Astrocyte of the spinal cord (primary cell): Measurements from ENCODE around the gene RDX.
A peak's percentile ranks its signal among the peaks of the same experiment; 100 is the strongest.

Source experiments
- DNase-seq: peaks from one replicate; pipeline ENCODE4 v3.0.0; 2011; ENCODE audit warnings: low read depth, low spot score
- H3K4me3 ChIP-seq: 2 replicates; pipeline ENCODE4 v1.5.1; 2011; ENCODE audit warnings: low read depth, mild to moderate bottlenecking, low read length, moderate library complexity
- in situ Hi-C: cut with HindIII; loops from 2 replicates; pipeline ENCODE4 v1.10.0; 2017; ENCODE audit warnings: low sequenced_read_pairs
- TF ChIP-seq, protein P1 (sequence below): IDR thresholded peaks from 2 replicates; pipeline ENCODE4 v1.5.1; 2012; ENCODE audit warnings: low read depth, mild to moderate bottlenecking, low read length, inconsistent platforms

The RDX gene

DNA sequence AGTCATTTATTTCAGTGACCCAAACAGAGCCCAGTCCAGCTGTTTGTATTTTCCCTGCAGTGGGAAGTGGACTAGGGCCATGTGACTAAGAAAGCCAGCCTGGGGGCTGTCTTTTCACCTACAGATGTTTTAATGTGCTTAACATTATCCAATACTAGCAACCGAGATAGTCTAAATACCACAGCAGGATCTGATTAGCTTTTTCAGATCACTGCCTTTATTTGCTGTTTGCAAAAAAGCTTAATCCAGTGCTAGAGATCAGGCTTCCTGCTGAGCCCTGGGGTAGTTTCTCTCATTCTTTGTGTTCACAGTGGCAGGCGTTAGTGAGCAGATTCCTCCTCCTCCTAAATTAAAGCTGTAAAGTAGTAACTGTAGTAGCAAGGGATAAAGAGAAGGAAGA, 168.3 kb downstream of the RDX start:
- peak; percentile 47 for DNase-seq
- no peak overlapping the region for H3K4me3 ChIP-seq
- in situ Hi-C loops: no loop called here
- TF ChIP-seq, protein P1, sequence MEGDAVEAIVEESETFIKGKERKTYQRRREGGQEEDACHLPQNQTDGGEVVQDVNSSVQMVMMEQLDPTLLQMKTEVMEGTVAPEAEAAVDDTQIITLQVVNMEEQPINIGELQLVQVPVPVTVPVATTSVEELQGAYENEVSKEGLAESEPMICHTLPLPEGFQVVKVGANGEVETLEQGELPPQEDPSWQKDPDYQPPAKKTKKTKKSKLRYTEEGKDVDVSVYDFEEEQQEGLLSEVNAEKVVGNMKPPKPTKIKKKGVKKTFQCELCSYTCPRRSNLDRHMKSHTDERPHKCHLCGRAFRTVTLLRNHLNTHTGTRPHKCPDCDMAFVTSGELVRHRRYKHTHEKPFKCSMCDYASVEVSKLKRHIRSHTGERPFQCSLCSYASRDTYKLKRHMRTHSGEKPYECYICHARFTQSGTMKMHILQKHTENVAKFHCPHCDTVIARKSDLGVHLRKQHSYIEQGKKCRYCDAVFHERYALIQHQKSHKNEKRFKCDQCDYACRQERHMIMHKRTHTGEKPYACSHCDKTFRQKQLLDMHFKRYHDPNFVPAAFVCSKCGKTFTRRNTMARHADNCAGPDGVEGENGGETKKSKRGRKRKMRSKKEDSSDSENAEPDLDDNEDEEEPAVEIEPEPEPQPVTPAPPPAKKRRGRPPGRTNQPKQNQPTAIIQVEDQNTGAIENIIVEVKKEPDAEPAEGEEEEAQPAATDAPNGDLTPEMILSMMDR: no peak

DNA sequence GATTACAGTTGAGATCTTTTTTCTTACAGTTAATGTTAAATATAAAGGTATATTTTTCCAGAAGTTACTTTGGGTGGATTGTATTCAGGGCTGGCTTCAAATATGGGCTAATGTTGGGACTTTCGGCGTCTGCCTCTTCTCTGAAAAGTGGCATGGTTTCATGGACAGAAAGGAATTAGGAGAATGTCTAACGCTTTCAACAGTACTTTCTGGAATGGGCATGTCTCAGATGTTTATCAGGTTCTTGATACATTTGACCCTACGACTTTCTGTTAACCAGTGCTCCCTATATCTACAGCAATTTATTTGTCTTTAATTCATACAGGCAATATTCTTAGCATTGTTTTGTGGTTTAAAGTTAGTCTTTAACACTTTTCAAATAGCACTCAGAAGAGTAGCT, 169.5 kb downstream of the RDX start:
- H3K4me3 ChIP-seq: no peak overlapping the region
- in situ Hi-C loops: no loop called here
- DNase-seq: no peak
- TF ChIP-seq, protein P1: no peak

DNA sequence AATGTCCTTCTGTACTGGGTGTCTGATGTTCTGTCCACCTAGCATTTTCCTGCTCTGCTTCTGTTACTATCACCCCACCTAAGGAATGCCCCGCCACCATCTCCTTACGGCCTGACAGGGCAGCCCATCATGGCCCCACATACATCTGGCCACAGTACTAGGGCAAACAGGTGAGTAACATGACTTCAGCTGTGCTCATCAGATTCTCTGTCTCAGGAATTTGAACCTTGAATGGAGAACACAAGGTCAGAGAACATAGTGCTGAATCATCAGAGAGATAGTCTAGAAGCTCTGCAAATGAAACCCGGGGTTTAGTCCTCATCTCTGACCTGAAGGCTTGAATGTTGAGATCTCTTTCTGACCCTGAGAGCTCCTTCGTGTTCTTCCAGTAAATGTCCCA, 170.8 kb downstream of the RDX start:
- TF ChIP-seq, protein P1: no peak
- DNase-seq: peak; percentile 62
- H3K4me3 ChIP-seq: no peak overlapping the region
- in situ Hi-C loops: no loop called here
